ENCODE measurements around the gene SRMS.
"Not testable (repeated sequence)": the region's sequence is repeated elsewhere in the genome, so short reads cannot be mapped to it uniquely, and the experiment has no call there.

The SRMS gene

DNA sequence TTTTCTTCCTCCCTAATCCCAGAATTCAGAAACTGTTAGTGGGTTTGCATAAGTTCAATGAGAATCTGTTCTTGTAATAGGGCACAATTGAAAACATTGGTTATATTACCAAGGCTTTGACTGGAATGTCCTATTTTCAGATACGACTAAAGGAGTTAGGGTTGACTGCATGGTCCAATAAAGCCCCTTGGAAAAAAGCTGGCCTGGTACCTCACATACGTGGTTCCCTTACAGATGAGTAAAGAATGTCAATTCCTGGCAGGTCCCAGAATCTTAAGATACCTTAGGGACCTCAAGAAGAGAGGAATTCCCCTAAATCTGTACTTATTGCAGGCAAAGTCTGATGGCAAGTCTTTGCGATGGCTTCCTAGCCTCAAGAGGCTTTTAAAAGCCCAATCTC lies 22.4 kb downstream of the SRMS start:
- DNase-seq (ENCODE audit: low read depth, low spot score) = no peak

GRCh38 chr20:63522981-63523611 lies 24.5 kb downstream of the SRMS start:
- no peak for DNase-seq (ENCODE audit: low read depth, low spot score)

DNA sequence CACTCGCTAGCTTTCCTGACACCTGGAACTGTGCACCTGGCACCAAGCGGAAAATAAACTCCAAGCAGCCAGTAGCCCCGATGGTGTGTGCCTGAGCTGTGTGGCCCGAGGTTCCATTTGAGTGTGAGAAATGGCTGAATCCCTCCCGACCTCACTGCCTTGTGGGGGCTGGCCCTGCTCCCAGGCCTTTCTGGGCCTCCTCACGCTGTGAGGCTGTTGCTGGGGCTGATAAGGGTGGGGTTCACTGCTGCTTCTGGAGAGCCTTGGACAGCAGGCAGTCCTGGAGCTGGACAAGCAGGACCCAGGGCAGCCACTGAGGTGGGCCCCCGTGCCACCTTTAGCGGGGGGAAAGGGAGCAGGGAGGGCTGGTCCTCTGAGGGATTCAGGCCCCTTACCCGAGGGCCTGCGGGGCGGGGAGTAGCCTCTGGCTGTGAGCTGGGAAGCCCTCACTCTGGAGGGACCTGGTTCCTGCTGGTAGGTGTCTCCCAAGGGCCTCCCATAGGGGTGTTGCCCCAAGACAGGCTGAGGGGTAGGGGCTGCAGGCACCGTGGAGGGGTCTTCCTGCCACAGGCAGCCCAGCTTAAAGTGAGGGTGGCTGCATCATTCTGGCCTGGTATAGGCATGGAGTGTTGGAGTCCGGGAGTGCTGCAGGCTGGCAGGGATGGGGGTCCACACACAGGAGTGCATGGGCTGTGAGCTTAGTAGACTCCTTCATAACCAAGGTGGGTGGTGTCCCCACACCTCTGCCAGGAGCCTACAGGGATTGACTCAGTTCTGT lies 25.3 kb downstream of the SRMS start:
- no peak for DNase-seq (ENCODE audit: low read depth, low spot score)

DNA sequence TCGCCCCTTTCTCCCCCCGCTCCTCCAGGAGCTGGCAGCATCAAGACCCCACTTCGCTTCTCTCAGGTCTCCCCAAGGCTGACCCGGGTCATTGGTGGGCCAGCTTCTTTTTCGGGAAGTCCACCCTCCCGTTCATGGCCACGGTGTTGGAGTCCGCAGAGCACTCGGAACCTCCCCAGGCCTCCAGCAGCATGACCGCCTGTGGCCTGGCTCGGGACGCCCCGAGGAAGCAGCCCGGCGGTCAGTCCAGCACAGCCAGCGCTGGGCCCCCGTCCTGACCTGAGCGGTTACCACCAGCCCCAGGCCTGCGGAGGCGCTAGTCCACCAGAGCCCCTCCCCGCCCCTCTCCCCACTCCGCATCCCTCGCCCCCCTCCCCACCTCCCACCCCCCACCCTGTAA lies 25.9 kb downstream of the SRMS start:
- no peak for DNase-seq (ENCODE audit: low read depth, low spot score)

- DNase-seq (ENCODE audit: low read depth, low spot score) = no peak
Measured at GRCh38 chr20:63520934-63521601, 26.5 kb downstream of the SRMS start.

DNA sequence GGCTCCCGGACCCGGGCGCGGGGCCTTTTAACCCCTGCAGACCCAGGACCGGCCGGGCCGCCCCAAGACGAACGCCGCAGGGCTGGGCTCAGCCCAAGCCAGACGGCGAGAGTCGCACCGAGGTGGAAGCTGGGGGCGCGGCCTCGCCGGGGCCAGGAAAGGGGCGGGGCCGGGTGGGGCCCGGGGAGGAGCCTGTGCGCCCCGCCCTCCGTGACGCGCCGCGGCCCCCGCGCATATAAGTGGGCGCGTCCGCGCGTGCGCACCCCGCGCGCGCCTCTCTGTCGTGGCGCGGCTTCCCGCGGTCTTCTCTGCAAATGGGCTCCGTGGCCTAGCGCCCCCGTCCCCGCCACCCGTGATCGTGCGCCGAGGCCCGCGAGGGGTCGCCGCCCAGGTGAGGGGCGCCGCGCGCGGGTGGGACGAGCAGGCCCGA lies 27.0 kb downstream of the SRMS start, which contains the start of gene PPDPF:
Gene PPDPF, plus strand, starts transcription at position 262 of the 430 bp plus-strand sequence. CDS start 544 bp downstream, outside the sequence.
- DNase-seq (ENCODE audit: low read depth, low spot score) = peak; percentile 53

DNA sequence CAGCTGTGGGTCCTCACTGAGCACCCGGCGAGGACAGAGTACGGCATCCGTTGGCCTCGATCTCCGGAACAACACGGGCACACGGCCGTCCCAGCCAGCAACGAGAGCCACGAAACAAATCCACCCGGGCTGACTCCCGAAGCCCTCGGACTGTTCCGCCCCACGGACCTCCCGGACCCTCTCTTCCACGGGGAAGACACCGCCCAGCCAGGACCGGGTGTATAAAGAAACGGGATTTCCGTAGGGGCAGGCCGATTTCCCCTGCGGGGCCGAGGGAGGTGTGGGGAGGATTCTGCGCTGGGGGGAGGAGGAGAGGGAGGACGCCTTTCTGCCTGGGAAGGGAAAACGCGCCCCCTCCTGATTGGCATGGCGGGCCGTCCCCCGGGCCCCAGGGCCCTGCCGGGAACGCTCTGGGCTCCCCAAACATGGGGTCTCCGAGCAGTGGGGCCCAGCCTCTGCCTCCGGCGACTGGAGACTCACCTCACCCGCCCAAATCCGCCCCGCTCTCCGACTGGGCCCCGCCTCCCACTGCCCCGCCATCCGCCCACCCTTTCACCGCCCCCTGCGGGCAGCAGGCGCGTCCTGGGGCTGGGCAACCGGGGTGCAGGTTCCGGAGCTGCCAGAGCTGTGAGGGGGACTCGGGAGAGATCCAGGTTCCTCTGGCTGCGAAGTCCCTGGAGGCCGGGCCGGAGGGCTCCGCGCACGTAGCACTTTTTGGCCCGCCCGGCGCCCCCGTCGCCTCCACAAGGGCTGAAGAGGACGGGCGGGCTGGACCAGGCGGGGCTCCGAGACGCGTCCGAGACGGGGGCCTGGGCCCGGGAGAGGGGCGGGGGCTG lies 27.7 kb downstream of the SRMS start:
- no peak for DNase-seq (ENCODE audit: low read depth, low spot score)

DNA sequence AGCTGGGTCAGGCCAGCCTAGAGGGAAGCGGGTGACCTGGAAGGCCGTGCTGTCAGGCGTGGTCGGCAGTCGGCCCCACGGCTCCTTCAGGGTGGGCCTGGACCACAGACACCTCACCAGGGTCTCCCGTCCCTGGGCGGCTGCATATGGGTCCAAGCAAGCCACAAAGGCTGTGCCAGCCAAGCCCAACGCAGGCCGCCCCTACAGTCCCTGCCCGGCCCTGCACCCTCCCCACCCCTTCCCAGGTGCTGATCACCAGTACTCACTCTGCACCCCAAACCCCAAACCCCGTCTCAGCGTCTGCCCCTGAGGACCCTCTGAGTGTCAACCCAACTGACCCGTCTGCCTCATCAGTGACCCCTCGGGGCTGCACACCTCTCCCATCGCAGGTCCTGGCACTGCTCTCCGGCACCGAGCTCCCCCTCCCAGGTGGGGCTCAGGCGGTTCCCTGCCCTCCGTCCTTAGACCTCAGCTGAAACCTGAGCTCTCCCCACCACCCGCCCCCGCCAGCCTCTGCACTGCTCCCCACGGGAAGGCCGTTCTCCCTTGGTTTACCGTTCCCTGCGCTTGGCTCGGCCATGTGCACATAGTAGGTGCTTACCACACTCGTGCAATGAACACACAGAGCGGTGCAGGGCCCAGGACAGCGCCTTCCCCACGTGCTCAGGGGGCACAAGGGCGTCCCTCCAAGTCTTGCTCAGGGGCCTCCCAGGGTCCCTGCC lies 28.4 kb downstream of the SRMS start:
- no peak for DNase-seq (ENCODE audit: low read depth, low spot score)

DNA sequence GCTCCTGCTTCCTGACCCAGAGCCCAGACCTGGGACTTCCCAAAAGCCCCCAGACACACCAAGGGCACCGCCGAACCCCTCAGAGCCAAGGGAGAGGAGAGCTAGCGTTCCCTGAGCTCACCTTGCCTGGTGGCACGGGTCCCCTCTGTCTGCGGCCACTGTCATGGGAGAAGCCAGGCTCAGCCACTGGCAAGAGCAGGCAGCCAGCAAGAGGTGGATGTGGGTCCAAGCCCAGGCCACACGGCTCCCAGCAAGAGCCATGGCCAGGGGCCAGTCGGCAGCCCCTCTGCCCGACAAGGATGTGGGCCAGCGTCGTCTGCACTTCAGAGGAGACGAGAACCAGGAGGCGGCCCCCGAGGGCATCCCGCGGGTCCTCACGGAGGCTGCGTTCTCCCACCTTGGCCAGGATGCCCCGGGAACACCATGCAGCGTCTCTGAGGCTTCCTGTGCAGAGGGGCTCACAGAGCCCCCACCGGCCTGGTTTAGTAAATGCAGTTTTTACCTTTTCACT lies 29.1 kb downstream of the SRMS start:
- DNase-seq (ENCODE audit: low read depth, low spot score) = no peak

DNA sequence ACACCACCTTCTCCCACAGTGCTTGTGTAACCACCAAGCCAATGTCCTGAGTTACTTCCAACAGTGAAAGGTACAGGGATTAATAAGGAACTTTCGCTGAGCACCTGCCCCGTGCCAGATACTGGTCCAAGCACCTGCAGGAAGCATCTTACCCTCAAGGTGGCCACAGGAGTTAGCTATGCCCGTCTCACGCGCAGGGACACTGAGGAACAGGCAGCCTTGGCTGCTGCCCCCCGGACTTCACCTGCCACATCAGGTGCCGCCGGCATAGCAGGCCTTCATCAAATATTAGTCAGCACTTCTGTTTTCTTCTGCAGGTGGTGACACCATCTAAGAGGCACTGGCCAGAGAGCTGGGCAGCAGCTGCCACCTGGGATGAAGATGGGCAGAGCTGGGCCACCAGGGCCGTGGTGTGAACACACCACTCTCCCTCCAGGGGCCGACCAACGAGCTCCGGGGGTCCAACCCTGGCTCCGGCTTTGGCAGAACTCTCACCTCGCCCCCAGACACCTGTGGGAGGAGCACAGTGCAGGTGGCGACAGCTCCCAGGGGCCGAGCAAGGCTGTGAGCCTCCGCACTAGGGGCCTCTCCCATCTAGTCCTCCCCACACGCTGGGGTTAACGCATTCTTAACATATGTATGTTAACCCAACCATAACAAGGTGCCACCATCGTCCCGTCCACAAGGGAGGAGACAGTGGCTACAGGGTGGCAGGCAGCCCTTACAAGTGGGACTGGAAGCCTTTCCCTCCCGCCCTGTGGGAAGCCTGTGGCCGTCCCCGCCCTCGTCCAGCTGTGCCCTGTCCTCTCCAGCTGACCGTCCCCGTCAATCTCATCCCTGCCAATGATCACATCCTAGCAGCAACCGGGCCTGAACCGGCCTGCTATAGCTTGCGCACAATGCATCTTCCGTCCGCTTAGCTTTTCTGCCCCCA lies 29.9 kb downstream of the SRMS start:
- DNase-seq (ENCODE audit: low read depth, low spot score) = no peak

GRCh38 chr20:63514520-63514919 lies 33.0 kb downstream of the SRMS start:
- not testable (repeated sequence) for DNase-seq (ENCODE audit: low read depth, low spot score)

- no peak for DNase-seq (ENCODE audit: low read depth, low spot score)
Measured at GRCh38 chr20:63513207-63513606, 34.3 kb downstream of the SRMS start.

- DNase-seq (ENCODE audit: low read depth, low spot score) = no peak
Measured at GRCh38 chr20:63509088-63509564, 38.4 kb downstream of the SRMS start.

GRCh38 chr20:63508072-63508768 lies 39.3 kb downstream of the SRMS start:
- DNase-seq (ENCODE audit: low read depth, low spot score) = no peak

- DNase-seq (ENCODE audit: low read depth, low spot score) = no peak
Measured at GRCh38 chr20:63507083-63507743, 40.3 kb downstream of the SRMS start.

- no peak for DNase-seq (ENCODE audit: low read depth, low spot score)
Measured at GRCh38 chr20:63505723-63506122, 41.8 kb downstream of the SRMS start.

DNA sequence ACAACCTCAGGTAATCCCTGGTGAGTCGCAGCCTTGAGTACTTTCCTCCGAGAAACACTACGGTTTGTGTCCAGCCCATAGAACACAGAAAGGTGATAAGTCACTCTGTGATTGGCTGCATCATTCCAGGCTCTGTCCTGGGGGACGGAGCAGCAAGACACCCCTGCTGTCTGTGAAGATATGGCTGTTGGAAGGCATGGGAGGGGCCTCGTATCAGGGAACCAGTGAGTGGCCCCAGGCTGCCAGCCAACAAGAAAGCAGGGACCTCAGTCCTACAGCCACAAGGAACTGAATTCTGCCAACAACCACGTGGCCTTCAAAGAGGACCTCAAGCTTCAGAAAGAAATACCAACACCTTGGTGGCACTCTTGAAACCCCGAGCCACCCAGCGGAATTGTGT lies 42.3 kb downstream of the SRMS start:
- DNase-seq (ENCODE audit: low read depth, low spot score) = no peak

GRCh38 chr20:63504642-63505041 lies 42.9 kb downstream of the SRMS start:
- DNase-seq (ENCODE audit: low read depth, low spot score) = no peak

Data from smooth muscle cell of the brain vasculature (primary cell).